Neural cell (in vitro differentiated cells): ENCODE data around the gene MACF1. TPM values are rescaled to one million over a fixed set of nuclear protein-coding genes. Genes with fewer than 3 reads are reported as not detected.
"Not testable (repeated sequence)": the region's sequence is repeated elsewhere in the genome, so short reads cannot be mapped to it uniquely, and the experiment has no call there.

ENCODE experiments used
- H2AFZ ChIP-seq: fragments of 200-600, 300-800 bp; sonication (generic), shearing (Covaris generic); 2 replicates; pipeline ENCODE4 v1.6.0; 2014; ENCODE audit warnings: low read depth, mild to moderate bottlenecking, antibody characterized with exemption, low read length, moderate library complexity
- H3F3A ChIP-seq: fragments of 200-600 bp; shearing (Covaris generic); 2 replicates; pipeline ENCODE4 v1.6.1; 2016; ENCODE audit warnings: mild to moderate bottlenecking, moderate library complexity, mixed read lengths, antibody characterized with exemption, low read length; ENCODE audit not compliant: insufficient read depth, poor library complexity, severe bottlenecking
- H3K27ac ChIP-seq: fragments of 200-600, 300-800 bp; sonication (generic), shearing (Covaris generic); 2 replicates; pipeline ENCODE4 v1.5.1; 2014; ENCODE audit warnings: mild to moderate bottlenecking, low read length, moderate library complexity
- H3K27me3 ChIP-seq: fragments of 300-800, 200-600 bp; sonication (generic), shearing (Covaris generic); 2 replicates; pipeline ENCODE4 v1.6.0; 2014; ENCODE audit warnings: mild to moderate bottlenecking, low read depth, low read length, moderate library complexity; ENCODE audit not compliant: insufficient read depth
- H3K36me3 ChIP-seq: fragments of 300-800, 200-600 bp; sonication (generic), shearing (Covaris generic); 2 replicates; pipeline ENCODE4 v1.5.1; 2014; ENCODE audit warnings: mild to moderate bottlenecking, antibody characterized with exemption, low read length, moderate library complexity; ENCODE audit not compliant: insufficient read depth
- H3K4me2 ChIP-seq: fragments of 300-800, 200-600 bp; sonication (generic), shearing (Covaris generic); 2 replicates; pipeline ENCODE4 v1.6.0; 2014; ENCODE audit warnings: mild to moderate bottlenecking, low read length
- H3K4me3 ChIP-seq: fragments of 300-800, 200-600 bp; sonication (generic), shearing (Covaris generic); 2 replicates; pipeline ENCODE4 v1.5.1; 2014; ENCODE audit warnings: mild to moderate bottlenecking, low read length, moderate library complexity
- H3K79me2 ChIP-seq: fragments of 200-600 bp; shearing (Covaris generic); replicated peaks from 2 replicates; pipeline ENCODE4 v1.6.0; 2014; ENCODE audit warnings: mild to moderate bottlenecking, low read length, moderate library complexity; ENCODE audit not compliant: insufficient read depth
- H3K9ac ChIP-seq: fragments of 300-800, 200-600 bp; sonication (generic), shearing (Covaris generic); 2 replicates; pipeline ENCODE4 v1.6.1; 2016; ENCODE audit warnings: mild to moderate bottlenecking, low read length, mixed read lengths
- H3K9me2 ChIP-seq: fragments of 200-600 bp; shearing (Covaris generic); 2 replicates; pipeline ENCODE4 v1.6.1; 2016; ENCODE audit warnings: mild to moderate bottlenecking, low read length, mixed read lengths; ENCODE audit not compliant: insufficient read depth
- H3K9me3 ChIP-seq: fragments of 200-600, 300-800 bp; sonication (generic), shearing (Covaris generic); 2 replicates; pipeline ENCODE4 v1.6.1; 2016; ENCODE audit warnings: mild to moderate bottlenecking, mixed run types, low read length, moderate library complexity, mixed read lengths
- H4K20me1 ChIP-seq: fragments of 200-600 bp; shearing (Covaris generic); 2 replicates; pipeline ENCODE4 v1.6.1; 2016; ENCODE audit warnings: mild to moderate bottlenecking, mixed run types; ENCODE audit not compliant: insufficient read depth
- EP300 ChIP-seq: fragments of 450-650 bp; conservative IDR thresholded peaks from 2 replicates; pipeline ENCODE4 v1.6.1; 2014; ENCODE audit warnings: antibody characterized with exemption, mild to moderate bottlenecking, moderate library complexity; ENCODE audit not compliant: poor library complexity, severe bottlenecking
- EZH2 ChIP-seq: fragments of 200-600, 300-800 bp; shearing (Covaris generic), sonication (generic); IDR thresholded peaks from 2 replicates; pipeline ENCODE4 v1.6.1; 2014; ENCODE audit warnings: antibody characterized with exemption, low read length, borderline replicate concordance, mild to moderate bottlenecking; ENCODE audit not compliant: insufficient read depth, poor library complexity, severe bottlenecking
- MXI1 ChIP-seq: fragments of 450-650 bp; conservative IDR thresholded peaks from 2 replicates; pipeline ENCODE4 v1.6.1; 2014; ENCODE audit warnings: antibody characterized with exemption, mild to moderate bottlenecking; ENCODE audit not compliant: poor library complexity, severe bottlenecking
- POLR2AphosphoS5 ChIP-seq: IDR thresholded peaks from 2 replicates; pipeline ENCODE4 v1.6.1; 2012
- RAD21 ChIP-seq: fragments of 450-650 bp; conservative IDR thresholded peaks from 2 replicates; pipeline ENCODE4 v1.6.1; 2014; ENCODE audit warnings: antibody characterized with exemption, mild to moderate bottlenecking, moderate library complexity
- SMC3 ChIP-seq: fragments of 450-650 bp; conservative IDR thresholded peaks from 2 replicates; pipeline ENCODE4 v1.6.1; 2014; ENCODE audit warnings: antibody characterized with exemption, mild to moderate bottlenecking, moderate library complexity; ENCODE audit not compliant: poor library complexity
- TAF1 ChIP-seq: IDR thresholded peaks from 2 replicates; pipeline ENCODE4 v1.6.1; 2012; ENCODE audit warnings: low read depth
- polyA plus RNA-seq: library from polyadenylated mRNA; depleted of rRNA; stranded (reverse); fragments of >200 nt; gene quantifications from 2 replicates; pipeline ENCODE4 v1.2.3, GENCODE V29; 2014
- TF ChIP-seq, protein P1 (sequence below): IDR thresholded peaks from 2 replicates; pipeline ENCODE4 v1.6.1; 2012; ENCODE audit warnings: borderline replicate concordance
- TF ChIP-seq, protein P2 (sequence below): fragments of 450-650 bp; IDR thresholded peaks from 2 replicates; pipeline ENCODE4 v1.5.1; 2014; ENCODE audit warnings: antibody characterized with exemption, mild to moderate bottlenecking, moderate library complexity; ENCODE audit not compliant: poor library complexity, severe bottlenecking

The MACF1 gene
- polyA plus RNA-seq, 1 donor from 2014 or later, result 176 TPM

DNA sequence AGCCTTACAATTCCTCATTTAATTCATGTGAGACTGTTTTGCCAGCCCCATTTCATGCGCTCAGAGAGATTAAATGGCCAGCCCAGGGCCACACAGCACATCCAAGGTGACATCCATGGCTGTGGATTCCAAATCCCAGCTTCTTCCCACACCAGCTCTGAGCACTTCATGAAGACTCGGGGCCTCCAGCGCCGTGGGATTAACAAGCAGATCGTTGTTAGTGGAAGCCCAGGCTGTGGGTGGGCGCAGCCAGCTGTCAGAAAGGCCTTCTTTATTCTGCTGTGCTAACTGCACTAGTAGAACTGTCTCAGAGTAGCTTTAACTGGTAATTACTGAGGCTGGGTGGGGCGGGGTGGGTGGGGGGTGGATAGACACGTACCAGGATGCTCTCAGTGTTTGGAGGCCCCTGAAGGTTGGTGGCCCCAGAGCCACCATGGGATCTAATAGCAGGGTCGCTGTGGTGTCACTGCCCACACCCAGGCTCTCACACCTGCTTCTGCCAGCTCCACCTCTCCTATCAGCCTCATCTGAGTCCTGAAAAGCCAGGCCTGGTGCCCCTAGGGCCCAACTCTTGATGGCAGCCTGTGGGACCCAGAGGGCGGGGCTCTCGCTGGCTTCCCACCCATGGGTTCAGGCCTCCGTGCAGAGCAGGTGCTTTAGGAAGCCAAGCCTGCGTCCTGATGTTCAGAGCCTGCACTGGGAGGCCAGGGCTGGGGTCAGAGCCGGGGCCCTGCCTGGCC lies 290.3 kb downstream of the MACF1 start:
- Histone ChIP-seq H3K4me2 (no peak overlapping the region), H4K20me1 (no peaks in the 10 kb centered on the region), H3K27me3 (peaks cover 35% of the 10 kb centered on the region), H3K9me2 (no peaks in the 10 kb centered on the region), H3K9ac (no peak overlapping the region), H3K79me2 (no peaks in the 10 kb centered on the region), H3K9me3 (no peaks in the 10 kb centered on the region), H3K36me3 (no peaks in the 10 kb centered on the region), H3F3A (no peaks in the 10 kb centered on the region), H3K27ac (no peak overlapping the region), H3K4me3 (no peak overlapping the region), H2AFZ (no peak overlapping the region)
- TF ChIP-seq SMC3 (no peak), MXI1 (no peak), RAD21 (no peak), POLR2AphosphoS5 (no peak), EP300 (no peak)

DNA sequence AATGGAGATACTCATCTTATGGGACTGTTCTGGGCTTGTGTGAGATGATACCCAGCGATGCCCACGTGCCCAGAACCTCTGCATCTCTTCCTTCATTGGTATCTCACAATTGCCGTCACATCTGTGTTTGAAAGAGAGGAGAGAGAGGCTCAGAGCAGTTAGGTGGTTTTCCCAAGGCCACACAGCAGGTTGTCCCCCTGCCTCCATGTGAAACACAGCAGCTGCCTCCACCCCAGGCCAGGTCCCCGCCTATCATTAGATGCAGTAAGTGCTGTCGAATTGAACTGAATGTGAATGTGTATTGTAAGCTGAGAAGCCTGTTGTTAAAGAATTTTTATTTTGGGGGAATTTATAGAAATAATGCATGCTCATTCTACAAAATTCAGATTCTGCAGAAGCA lies 292.0 kb downstream of the MACF1 start:
- peaks cover 24% of the 10 kb centered on the region for H3K27me3 ChIP-seq
- not testable (repeated sequence) for H3F3A ChIP-seq, H3K9me3 ChIP-seq, H3K36me3 ChIP-seq, H2AFZ ChIP-seq, H3K9ac ChIP-seq, H3K9me2 ChIP-seq, H3K4me2 ChIP-seq, H4K20me1 ChIP-seq, H3K79me2 ChIP-seq, H3K27ac ChIP-seq, H3K4me3 ChIP-seq

DNA sequence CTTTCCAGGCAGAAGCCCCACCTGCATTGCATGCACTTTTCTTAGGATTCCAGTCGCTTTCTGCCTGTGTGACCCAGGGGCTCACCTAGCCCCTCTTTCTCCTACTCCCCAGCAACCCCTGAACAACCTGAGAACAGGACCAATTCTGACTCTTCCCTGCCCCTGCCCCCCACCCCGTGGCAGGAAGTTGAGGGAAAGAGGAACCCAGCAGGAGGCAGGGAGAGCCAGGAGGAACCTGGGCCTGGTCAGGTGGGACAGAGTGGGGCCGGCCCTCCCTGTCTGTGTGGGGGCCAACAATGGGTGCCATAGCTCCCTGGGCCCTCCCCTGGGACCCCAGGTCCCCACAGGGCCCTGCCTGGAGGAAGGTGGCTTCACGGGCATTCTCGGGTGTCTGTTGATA lies 293.1 kb downstream of the MACF1 start:
- H2AFZ ChIP-seq, result no peak overlapping the region

DNA sequence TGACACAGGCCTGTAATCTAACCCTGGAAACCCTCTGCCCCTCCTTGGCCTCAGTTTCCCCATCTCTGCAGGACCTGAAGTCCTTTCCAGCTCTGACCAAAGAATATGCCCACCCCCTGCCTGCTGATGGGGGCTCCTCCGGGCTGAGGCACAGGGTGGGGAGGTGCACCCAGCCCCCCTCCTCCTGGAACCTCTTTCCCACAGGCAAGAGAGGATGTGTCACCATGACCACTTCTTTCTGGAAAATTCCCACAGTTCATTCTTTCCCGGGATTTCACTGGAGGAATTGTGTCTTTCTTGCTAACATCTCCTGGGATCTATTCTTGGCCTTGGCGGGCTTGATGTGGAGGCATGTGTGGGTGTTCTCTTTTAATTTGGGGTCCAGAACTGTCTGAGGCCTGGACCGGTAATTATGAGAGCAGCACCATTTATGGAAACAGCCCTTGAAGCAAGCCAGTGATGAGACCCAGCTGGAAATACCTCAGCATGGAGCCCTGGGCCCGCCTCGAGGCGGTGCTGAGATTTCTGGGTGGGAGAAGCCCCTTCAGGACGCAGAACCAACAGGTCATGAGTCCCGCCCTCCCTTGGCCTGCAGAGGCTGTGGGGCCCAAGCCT lies 293.7 kb downstream of the MACF1 start:
- H3K36me3 ChIP-seq, H2AFZ ChIP-seq: not testable (repeated sequence)

More for the DNA sequence above, 293.1 kb downstream of the MACF1 start:
- Histone ChIP-seq H3K27me3 (peaks cover 18% of the 10 kb centered on the region), H3K36me3 (no peaks in the 10 kb centered on the region), H3K27ac (no peak overlapping the region), H3K4me2 (no peak overlapping the region), H3K4me3 (no peak overlapping the region), H3K9me3 (no peaks in the 10 kb centered on the region), H3K79me2 (no peaks in the 10 kb centered on the region), H4K20me1 (no peaks in the 10 kb centered on the region), H3F3A (no peaks in the 10 kb centered on the region), H3K9me2 (no peaks in the 10 kb centered on the region), H3K9ac (no peak overlapping the region)
- TF ChIP-seq RAD21 (no peak), POLR2AphosphoS5 (no peak), MXI1 (no peak), EZH2 (no peak), SMC3 (no peak), TAF1 (no peak), EP300 (no peak)
- TF ChIP-seq, protein P1, sequence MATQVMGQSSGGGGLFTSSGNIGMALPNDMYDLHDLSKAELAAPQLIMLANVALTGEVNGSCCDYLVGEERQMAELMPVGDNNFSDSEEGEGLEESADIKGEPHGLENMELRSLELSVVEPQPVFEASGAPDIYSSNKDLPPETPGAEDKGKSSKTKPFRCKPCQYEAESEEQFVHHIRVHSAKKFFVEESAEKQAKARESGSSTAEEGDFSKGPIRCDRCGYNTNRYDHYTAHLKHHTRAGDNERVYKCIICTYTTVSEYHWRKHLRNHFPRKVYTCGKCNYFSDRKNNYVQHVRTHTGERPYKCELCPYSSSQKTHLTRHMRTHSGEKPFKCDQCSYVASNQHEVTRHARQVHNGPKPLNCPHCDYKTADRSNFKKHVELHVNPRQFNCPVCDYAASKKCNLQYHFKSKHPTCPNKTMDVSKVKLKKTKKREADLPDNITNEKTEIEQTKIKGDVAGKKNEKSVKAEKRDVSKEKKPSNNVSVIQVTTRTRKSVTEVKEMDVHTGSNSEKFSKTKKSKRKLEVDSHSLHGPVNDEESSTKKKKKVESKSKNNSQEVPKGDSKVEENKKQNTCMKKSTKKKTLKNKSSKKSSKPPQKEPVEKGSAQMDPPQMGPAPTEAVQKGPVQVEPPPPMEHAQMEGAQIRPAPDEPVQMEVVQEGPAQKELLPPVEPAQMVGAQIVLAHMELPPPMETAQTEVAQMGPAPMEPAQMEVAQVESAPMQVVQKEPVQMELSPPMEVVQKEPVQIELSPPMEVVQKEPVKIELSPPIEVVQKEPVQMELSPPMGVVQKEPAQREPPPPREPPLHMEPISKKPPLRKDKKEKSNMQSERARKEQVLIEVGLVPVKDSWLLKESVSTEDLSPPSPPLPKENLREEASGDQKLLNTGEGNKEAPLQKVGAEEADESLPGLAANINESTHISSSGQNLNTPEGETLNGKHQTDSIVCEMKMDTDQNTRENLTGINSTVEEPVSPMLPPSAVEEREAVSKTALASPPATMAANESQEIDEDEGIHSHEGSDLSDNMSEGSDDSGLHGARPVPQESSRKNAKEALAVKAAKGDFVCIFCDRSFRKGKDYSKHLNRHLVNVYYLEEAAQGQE, result no peak
- TF ChIP-seq, protein P2, sequence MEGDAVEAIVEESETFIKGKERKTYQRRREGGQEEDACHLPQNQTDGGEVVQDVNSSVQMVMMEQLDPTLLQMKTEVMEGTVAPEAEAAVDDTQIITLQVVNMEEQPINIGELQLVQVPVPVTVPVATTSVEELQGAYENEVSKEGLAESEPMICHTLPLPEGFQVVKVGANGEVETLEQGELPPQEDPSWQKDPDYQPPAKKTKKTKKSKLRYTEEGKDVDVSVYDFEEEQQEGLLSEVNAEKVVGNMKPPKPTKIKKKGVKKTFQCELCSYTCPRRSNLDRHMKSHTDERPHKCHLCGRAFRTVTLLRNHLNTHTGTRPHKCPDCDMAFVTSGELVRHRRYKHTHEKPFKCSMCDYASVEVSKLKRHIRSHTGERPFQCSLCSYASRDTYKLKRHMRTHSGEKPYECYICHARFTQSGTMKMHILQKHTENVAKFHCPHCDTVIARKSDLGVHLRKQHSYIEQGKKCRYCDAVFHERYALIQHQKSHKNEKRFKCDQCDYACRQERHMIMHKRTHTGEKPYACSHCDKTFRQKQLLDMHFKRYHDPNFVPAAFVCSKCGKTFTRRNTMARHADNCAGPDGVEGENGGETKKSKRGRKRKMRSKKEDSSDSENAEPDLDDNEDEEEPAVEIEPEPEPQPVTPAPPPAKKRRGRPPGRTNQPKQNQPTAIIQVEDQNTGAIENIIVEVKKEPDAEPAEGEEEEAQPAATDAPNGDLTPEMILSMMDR, result no peak

DNA sequence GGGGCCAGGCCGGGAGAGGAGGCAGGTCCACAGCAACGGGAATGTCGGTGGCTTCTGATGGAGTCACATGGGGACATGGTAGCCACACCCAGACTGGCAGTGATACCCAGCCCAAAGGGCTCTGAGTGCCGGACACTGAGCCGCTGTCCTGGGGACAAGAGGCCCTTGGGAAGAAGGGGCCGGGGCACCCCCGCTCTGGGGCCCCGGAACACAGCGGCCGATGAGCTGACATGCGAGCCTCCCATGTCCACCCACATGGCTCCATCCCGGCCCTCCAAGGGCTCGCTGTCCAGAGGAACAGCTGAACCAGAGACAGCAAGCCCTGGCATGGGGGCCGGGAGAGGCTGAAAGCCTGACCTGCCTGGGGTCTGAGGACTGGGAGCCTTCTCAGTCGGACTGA lies 294.3 kb downstream of the MACF1 start:
- not testable (repeated sequence) for H2AFZ ChIP-seq, H3K36me3 ChIP-seq, H3K27me3 ChIP-seq, H3K9me2 ChIP-seq, H3K4me3 ChIP-seq, H4K20me1 ChIP-seq, H3K9me3 ChIP-seq, H3F3A ChIP-seq, H3K27ac ChIP-seq, H3K79me2 ChIP-seq, H3K4me2 ChIP-seq, H3K9ac ChIP-seq

More for the DNA sequence above, 293.7 kb downstream of the MACF1 start:
- H3K4me2 ChIP-seq, H3K9me2 ChIP-seq, H3K79me2 ChIP-seq, H4K20me1 ChIP-seq, H3K9me3 ChIP-seq, H3K27ac ChIP-seq, H3K9ac ChIP-seq, H3K4me3 ChIP-seq, H3F3A ChIP-seq: not testable (repeated sequence)
- H3K27me3 ChIP-seq, result peaks cover 12% of the 10 kb centered on the region
